K562 (cell line): ENCODE data around the gene PCDH12. TPM values are rescaled to one million over a fixed set of nuclear protein-coding genes. Genes with fewer than 3 reads are reported as not detected.

Experiments used
- ATAC-seq: fragments of 200-7000 bp; cut with Tn5 transposase; 3 replicates; pipeline ENCODE4 v1.9.1; 2020; ENCODE audit warnings: moderate library complexity
- BruUV-seq: library from RNA; stranded (reverse); fragments of 400-500 nt; replicated peaks from 2 replicates; lab custom pipeline; 2021; lab: Mats Ljungman, UMichigan
- CTCF ChIA-PET: fragments of 300-600 bp; formaldehyde crosslinking; extraction: SDS; loops from one replicate; lab custom pipeline; 2021; ENCODE audit warnings: low intra/inter-chr PET ratio; lab: Yijun Ruan, JAX
- POLR2A ChIA-PET: fragments of 300-600, 350-650 bp; sonication (Branson Sonifier 250); formaldehyde crosslinking; extraction: SDS; loops from one replicate; lab custom pipeline; 2021; ENCODE audit warnings: antibody characterized with exemption, inconsistent platforms; lab: Yijun Ruan, JAX
- DNase-seq, 4 experiments: peaks; one replicate each; pipeline versions ENCODE4 v3.0.0 to v3.0.0-alpha.2; 2011 to 2018; ENCODE audit warnings: low spot score in 3 of 4, mixed read lengths in 3 of 4; ENCODE audit errors: extremely low read depth in 1 of 4
- FAIRE-seq: peaks from 2 replicates; lab custom pipeline; 2011; peaks lifted over from hg19 to GRCh38; lab: Jason Lieb, UNC
- H2AFZ ChIP-seq: 2 replicates; pipeline ENCODE4 v1.6.0; 2011; ENCODE audit warnings: low read depth, low read length, control low read depth, inconsistent platforms
- H3K27ac ChIP-seq: fragments of 200-600 bp; 3 replicates; pipeline ENCODE4 v1.8.0; 2011; ENCODE audit warnings: low read depth, mild to moderate bottlenecking, control low read depth, inconsistent platforms, low read length, moderate library complexity, mixed read lengths; ENCODE audit errors: extremely low read depth
- H3K27me3 ChIP-seq, 2 experiments: fragments of 300-600 bp in 1 of 2; 2 replicates in 1 of 2; 3 replicates in 1 of 2; pipeline versions ENCODE4 v1.6.0 to v1.8.0; 2011; ENCODE audit warnings: inconsistent platforms in 2 of 2, low read length in 2 of 2, mild to moderate bottlenecking in 1 of 2, mixed read lengths in 1 of 2, moderate library complexity in 1 of 2; ENCODE audit not compliant: control insufficient read depth in 2 of 2, insufficient read depth in 2 of 2
- H3K36me3 ChIP-seq: fragments of 300-600 bp; 3 replicates; pipeline ENCODE4 v1.8.0; 2011; ENCODE audit warnings: mild to moderate bottlenecking, low read length, inconsistent platforms; ENCODE audit not compliant: control insufficient read depth, insufficient read depth
- H3K4me1 ChIP-seq, 2 experiments: fragments of 200-600 bp in 1 of 2; replicated peaks in 1 of 2; 2 replicates in 1 of 2; 3 replicates in 1 of 2; pipeline versions ENCODE4 v1.5.1 to v1.8.0; 2011; ENCODE audit warnings: inconsistent platforms in 2 of 2, low read length in 2 of 2, mild to moderate bottlenecking in 1 of 2, mixed read lengths in 1 of 2, moderate library complexity in 1 of 2; ENCODE audit not compliant: control insufficient read depth in 2 of 2, insufficient read depth in 2 of 2
- H3K4me2 ChIP-seq: 2 replicates; pipeline ENCODE4 v1.6.1; 2011; ENCODE audit warnings: low read length, control low read depth, inconsistent platforms, mixed read lengths; ENCODE audit not compliant: insufficient read depth
- H3K4me3 ChIP-seq: fragments of 200-600 bp; sonication (generic), shearing (Covaris generic); 2 replicates; pipeline ENCODE4 v1.5.1; 2016; ENCODE audit warnings: control low read depth, inconsistent platforms
- H3K79me2 ChIP-seq: fragments of 200-600 bp; 3 replicates; pipeline ENCODE4 v1.8.0; 2011; ENCODE audit warnings: low read length, inconsistent platforms; ENCODE audit not compliant: control insufficient read depth, insufficient read depth
- H3K9ac ChIP-seq, 2 experiments: 2 replicates each; pipeline versions ENCODE4 v1.6.0 to v1.6.1; 2011; ENCODE audit warnings: low read depth in 2 of 2, low read length in 2 of 2, control low read depth in 1 of 2, inconsistent platforms in 1 of 2, mild to moderate bottlenecking in 1 of 2, mixed read lengths in 1 of 2; ENCODE audit not compliant: insufficient read depth in 1 of 2
- H3K9me1 ChIP-seq: one replicate; pipeline ENCODE4 v1.6.0; 2011; ENCODE audit warnings: inconsistent platforms, mild to moderate bottlenecking, low read length, moderate library complexity; ENCODE audit not compliant: control insufficient read depth, insufficient read depth
- H3K9me3 ChIP-seq: replicated peaks from 2 replicates; pipeline ENCODE4 v1.5.1; 2011; ENCODE audit warnings: low read depth, low read length, inconsistent platforms; ENCODE audit not compliant: control insufficient read depth, insufficient read depth
- H4K20me1 ChIP-seq: replicated peaks from 2 replicates; pipeline ENCODE4 v1.6.1; 2011; ENCODE audit warnings: low read length, inconsistent platforms, mixed read lengths; ENCODE audit not compliant: control insufficient read depth, insufficient read depth
- CBX3 ChIP-seq, 2 experiments: IDR thresholded peaks; 1 replicate in 1 of 2; 2 replicates in 1 of 2; pipeline ENCODE4 v1.6.1; 2012; ENCODE audit warnings: inconsistent platforms in 2 of 2, low read length in 2 of 2, borderline replicate concordance in 1 of 2, control low read depth in 1 of 2
- CTBP1 ChIP-seq: fragments of 450-650 bp; IDR thresholded peaks from 2 replicates; pipeline ENCODE4 v1.6.1; 2016; ENCODE audit warnings: borderline replicate concordance
- EGR1 ChIP-seq: fragments of 450-650 bp; conservative IDR thresholded peaks from 2 replicates; pipeline ENCODE4 v1.6.1; 2017; ENCODE audit warnings: mild to moderate bottlenecking
- HDAC2 ChIP-seq: fragments of 450-650 bp; IDR thresholded peaks from 2 replicates; pipeline ENCODE4 v1.6.1; 2016; ENCODE audit warnings: mild to moderate bottlenecking
- HNRNPL ChIP-seq: fragments of 200-400 bp; formaldehyde crosslinking; IDR thresholded peaks from 2 replicates; pipeline ENCODE4 v1.6.1; 2017; ENCODE audit warnings: low read depth, mild to moderate bottlenecking, low read length
- ZBTB43 ChIP-seq: sonication (generic); formaldehyde crosslinking; IDR thresholded peaks from 2 replicates; pipeline ENCODE4 v1.8.0; 2023; ENCODE audit warnings: mild to moderate bottlenecking, missing genetic modification reagents
- ZNF134 ChIP-seq: fragments of 250-450 bp; sonication (Bioruptor Pico); conservative IDR thresholded peaks from 2 replicates; pipeline ENCODE4 v1.4.0; 2020
- ZNF239 ChIP-seq: fragments of 250-450 bp; sonication (Bioruptor Pico); IDR thresholded peaks from 2 replicates; pipeline ENCODE4 v1.4.0; 2020; ENCODE audit warnings: mild to moderate bottlenecking
- ZNF717 ChIP-seq: fragments of 250-450 bp; sonication (Bioruptor Pico); IDR thresholded peaks from 2 replicates; pipeline ENCODE4 v1.5.0; 2021
- ZNF75A ChIP-seq: fragments of 450-650 bp; formaldehyde crosslinking; IDR thresholded peaks from 2 replicates; pipeline ENCODE4 v1.4.0; 2020; ENCODE audit warnings: mild to moderate bottlenecking
- WGBS: fragments of 100-300 bp; shearing (Covaris generic); methylation state at CpG from one replicate; pipeline ENCODE4 v1.1.6; 2016; ENCODE audit warnings: low coverage, mixed read lengths; ENCODE audit not compliant: insufficient coverage; ENCODE audit errors: missing lambda C conversion rate; 5-methylcytosine and 5-hydroxymethylcytosine counted together
- in situ Hi-C: fragments of 300-500 bp; cut with MboI; formaldehyde crosslinking; loops from 4 replicates; pipeline ENCODE4 v1.15.0; 2018; ENCODE audit warnings: inconsistent platforms, mixed read lengths
- intact Hi-C: fragments of 100-400 bp; cut with micrococcal nuclease; formaldehyde crosslinking; loops from 2 replicates; pipeline ENCODE4 v1.14.2; 2022
- polyA plus RNA-seq, 8 experiments: library from polyadenylated mRNA; depleted of rRNA in 4 of 8; stranded (reverse) in 5 of 8; unstranded in 3 of 8; fragments of >200 nt; fragmentation: Nextera tagmentation in 2 of 8; fragmentation: Illumina TruSeq in 1 of 8; extraction: Ambion mirVana in 2 of 8; extraction: Trizol in 1 of 8; gene quantifications; 2 replicates each; pipeline versions ENCODE4 v1.2.1 to v1.2.3, GENCODE V29; 2011 to 2014; ENCODE audit warnings: inconsistent platforms in 1 of 8, missing spikeins in 1 of 8
- total RNA-seq, 7 experiments: library from RNA; depleted of rRNA in 6 of 7; stranded (reverse); fragments of >200 nt in 6 of 7; fragmentation: Illumina TruSeq in 2 of 7; extraction: Trizol in 2 of 7; gene quantifications; 2 replicates each; pipeline versions ENCODE4 v1.2.1 to v1.2.3, GENCODE V29; 2011 to 2021; ENCODE audit warnings: low replicate concordance in 1 of 7
- TF ChIP-seq, protein P1 (sequence below), 2 experiments: fragments of 450-650 bp; conservative IDR thresholded peaks; 2 replicates each; pipeline ENCODE4 v1.6.1; 2017; ENCODE audit warnings: mild to moderate bottlenecking in 2 of 2, moderate library complexity in 2 of 2
- TF ChIP-seq, protein P2 (sequence below), 3 experiments: IDR thresholded peaks in 2 of 3; conservative IDR thresholded peaks in 1 of 3; 2 replicates each; pipeline ENCODE4 v1.5.1; 2011 to 2012; ENCODE audit warnings: low read length in 3 of 3, mild to moderate bottlenecking in 3 of 3, control low read depth in 2 of 3, improper control_type of control experiment in 1 of 3, inconsistent platforms in 1 of 3, low read depth in 1 of 3, mixed read lengths in 1 of 3, moderate library complexity in 1 of 3; ENCODE audit not compliant: insufficient read depth in 2 of 3
- TF ChIP-seq, protein P3 (sequence below): fragments of 450-650 bp; formaldehyde crosslinking; IDR thresholded peaks from 2 replicates; pipeline ENCODE4 v1.4.0; 2020; ENCODE audit warnings: mild to moderate bottlenecking, moderate library complexity

PCDH12 gene
- total and polyA plus RNA-seq, 9 of the 15 experiments (the other 6 are each of a cell fraction or from before 2014, with no cell fraction given) = 0.01 to 0.04 (median 0.01) TPM; not detected in 4

- Histone ChIP-seq H3K36me3 (no peaks in the 10 kb centered on the region), H4K20me1 (peaks cover 9% of the 10 kb centered on the region; the same call in 1 of the 2 replicates), H3K4me2 (peak overlapping the region; percentile 44; the same call in 1 of the 2 replicates), H3K4me1 (peaks cover 3 to 16% of the 10 kb centered on the region in 2 experiments), H3K9me3 (no peaks in the 10 kb centered on the region), H3K27me3 (peaks cover 2 to 20% of the 10 kb centered on the region in 2 experiments; a peak in 3 of 5 replicates), H2AFZ (peak overlapping the region; percentile 93), H3K9me1 (no peaks in the 10 kb centered on the region), H3K27ac (peak overlapping the region; percentile 55), H3K79me2 (no peaks in the 10 kb centered on the region), H3K4me3 (no peak overlapping the region), H3K9ac (peak overlapping the region in 1 of 2 experiments; percentile 71; a peak in 2 of 4 replicates)
- ATAC-seq (peak; percentile 94), FAIRE-seq (peak; percentile 95), DNase-seq (peak; percentile 83 to 95 (median 86))
- WGBS = 23% methylated on average over 14 of the region's 14 CpGs
- CTCF ChIA-PET = interaction anchor here (0.7 to 2.8 kb wide), 7 partner anchors 72 to 368 kb away, joined by 3 to 29 read pairs (median 5); no protein-coding TSS in a partner anchor
- in situ Hi-C loops (no loop called here), intact Hi-C loops (loop anchor here (1.0 to 10.0 kb wide), 6 partner anchors 71 to 296 kb away; partner anchors contain the start of gene PCDH1)
- POLR2A ChIA-PET = interaction anchor here (0.6 to 2.3 kb wide), 12 partner anchors 8 to 267 kb away, joined by 3 to 9 read pairs (median 3); partner anchors contain the start of genes DELE1 and RNF14
- BruUV-seq = TSS peak; percentile 95
- TF ChIP-seq ZNF239 = no peak
- no peak for TF ChIP-seq HNRNPL
- TF ChIP-seq, protein P1, sequence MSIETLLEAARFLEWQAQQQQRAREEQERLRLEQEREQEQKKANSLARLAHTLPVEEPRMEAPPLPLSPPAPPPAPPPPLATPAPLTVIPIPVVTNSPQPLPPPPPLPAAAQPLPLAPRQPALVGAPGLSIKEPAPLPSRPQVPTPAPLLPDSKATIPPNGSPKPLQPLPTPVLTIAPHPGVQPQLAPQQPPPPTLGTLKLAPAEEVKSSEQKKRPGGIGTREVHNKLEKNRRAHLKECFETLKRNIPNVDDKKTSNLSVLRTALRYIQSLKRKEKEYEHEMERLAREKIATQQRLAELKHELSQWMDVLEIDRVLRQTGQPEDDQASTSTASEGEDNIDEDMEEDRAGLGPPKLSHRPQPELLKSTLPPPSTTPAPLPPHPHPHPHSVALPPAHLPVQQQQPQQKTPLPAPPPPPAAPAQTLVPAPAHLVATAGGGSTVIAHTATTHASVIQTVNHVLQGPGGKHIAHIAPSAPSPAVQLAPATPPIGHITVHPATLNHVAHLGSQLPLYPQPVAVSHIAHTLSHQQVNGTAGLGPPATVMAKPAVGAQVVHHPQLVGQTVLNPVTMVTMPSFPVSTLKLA (conservative IDR thresholded peaks at IDR 0.05) = peak in 1 of 2 experiments; percentile 62; a peak in 2 of 4 replicates
- TF ChIP-seq, protein P2, sequence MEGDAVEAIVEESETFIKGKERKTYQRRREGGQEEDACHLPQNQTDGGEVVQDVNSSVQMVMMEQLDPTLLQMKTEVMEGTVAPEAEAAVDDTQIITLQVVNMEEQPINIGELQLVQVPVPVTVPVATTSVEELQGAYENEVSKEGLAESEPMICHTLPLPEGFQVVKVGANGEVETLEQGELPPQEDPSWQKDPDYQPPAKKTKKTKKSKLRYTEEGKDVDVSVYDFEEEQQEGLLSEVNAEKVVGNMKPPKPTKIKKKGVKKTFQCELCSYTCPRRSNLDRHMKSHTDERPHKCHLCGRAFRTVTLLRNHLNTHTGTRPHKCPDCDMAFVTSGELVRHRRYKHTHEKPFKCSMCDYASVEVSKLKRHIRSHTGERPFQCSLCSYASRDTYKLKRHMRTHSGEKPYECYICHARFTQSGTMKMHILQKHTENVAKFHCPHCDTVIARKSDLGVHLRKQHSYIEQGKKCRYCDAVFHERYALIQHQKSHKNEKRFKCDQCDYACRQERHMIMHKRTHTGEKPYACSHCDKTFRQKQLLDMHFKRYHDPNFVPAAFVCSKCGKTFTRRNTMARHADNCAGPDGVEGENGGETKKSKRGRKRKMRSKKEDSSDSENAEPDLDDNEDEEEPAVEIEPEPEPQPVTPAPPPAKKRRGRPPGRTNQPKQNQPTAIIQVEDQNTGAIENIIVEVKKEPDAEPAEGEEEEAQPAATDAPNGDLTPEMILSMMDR (IDR thresholded peaks at IDR 0.05 in 2 of 3, conservative IDR thresholded peaks at IDR 0.05 in 1 of 3; ENCODE audit: insufficient read depth in 2 of 3, low read depth in 1 of 3, low read length in 3 of 3) = peak; percentile 90 to 95 (median 94)
- peak; percentile 50; the same call in 1 of the 2 replicates for TF ChIP-seq CTBP1
- no peak for TF ChIP-seq EGR1
- no peak for TF ChIP-seq ZNF75A (CRISPR knock-in tag)
- TF ChIP-seq ZNF717 (CRISPR knock-in tag) = no peak
- TF ChIP-seq, protein P3, sequence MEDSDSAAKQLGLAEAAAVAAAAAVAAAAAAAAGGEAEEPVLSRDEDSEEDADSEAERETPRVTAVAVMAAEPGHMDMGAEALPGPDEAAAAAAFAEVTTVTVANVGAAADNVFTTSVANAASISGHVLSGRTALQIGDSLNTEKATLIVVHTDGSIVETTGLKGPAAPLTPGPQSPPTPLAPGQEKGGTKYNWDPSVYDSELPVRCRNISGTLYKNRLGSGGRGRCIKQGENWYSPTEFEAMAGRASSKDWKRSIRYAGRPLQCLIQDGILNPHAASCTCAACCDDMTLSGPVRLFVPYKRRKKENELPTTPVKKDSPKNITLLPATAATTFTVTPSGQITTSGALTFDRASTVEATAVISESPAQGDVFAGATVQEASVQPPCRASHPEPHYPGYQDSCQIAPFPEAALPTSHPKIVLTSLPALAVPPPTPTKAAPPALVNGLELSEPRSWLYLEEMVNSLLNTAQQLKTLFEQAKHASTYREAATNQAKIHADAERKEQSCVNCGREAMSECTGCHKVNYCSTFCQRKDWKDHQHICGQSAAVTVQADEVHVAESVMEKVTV (CRISPR knock-in tag) = peak; percentile 83
- no peak for TF ChIP-seq ZNF134 (CRISPR knock-in tag)
- peak in 1 of 2 experiments; percentile 28; a peak in 1 of 3 replicates for TF ChIP-seq CBX3 (IDR thresholded peaks at IDR 0.05; ENCODE audit: borderline replicate concordance in 1 of 2, low read length in 2 of 2)
- peak; percentile 22; the same call in 1 of the 2 replicates for TF ChIP-seq HDAC2
- no peak for TF ChIP-seq ZBTB43
Observed at GRCh38 chr5:141960449-141961323, 2.7 kb upstream of the PCDH12 start.
